Measurements from ENCODE around the gene MAN1A1. TPM values are rescaled to one million over a fixed set of nuclear protein-coding genes. Genes with fewer than 3 reads are reported as not detected.
A peak's percentile ranks its signal among the peaks of the same experiment; 100 is the strongest.

Gene MAN1A1
- total RNA-seq, 4 donors from 2014 or later = 30.0 to 99.0 (median 69.8) TPM

DNA sequence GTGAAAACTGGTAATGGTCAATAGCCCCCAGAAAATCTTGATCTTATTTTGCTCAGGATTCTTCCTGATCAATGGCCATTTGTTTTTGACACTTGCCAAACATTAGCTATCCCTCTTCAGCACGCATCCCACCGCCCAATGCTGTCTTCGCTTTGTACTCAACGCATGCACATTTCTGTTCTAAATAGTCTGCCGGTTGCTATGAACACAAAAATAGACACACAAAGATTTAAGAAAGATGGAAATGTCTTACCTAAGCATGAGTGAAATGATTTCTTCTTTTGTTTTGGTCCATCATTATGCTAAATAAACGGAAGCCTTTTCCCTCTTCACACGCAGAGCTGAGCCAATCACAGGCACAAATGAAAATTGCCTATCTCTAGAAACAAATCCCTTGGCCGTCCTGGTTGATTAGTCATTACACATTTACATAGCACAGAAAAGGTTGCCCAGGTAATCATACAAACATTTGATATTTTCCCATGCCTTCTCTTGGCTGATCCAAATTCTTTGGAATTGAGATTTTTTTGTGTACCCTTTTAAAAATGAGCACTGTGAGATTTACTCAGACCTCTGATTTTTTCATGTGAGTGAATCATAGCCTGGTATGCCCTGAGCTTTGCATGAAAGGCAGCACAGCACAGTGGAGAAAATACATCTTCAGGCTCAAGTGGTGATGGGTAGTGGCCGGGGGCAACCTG, 200.6 kb downstream of the MAN1A1 start:
- intact Hi-C loops (cut with DNase I; ENCODE audit: low total_unique reads) = no loop called here
- H3K27ac ChIP-seq = no peak overlapping the region

DNA sequence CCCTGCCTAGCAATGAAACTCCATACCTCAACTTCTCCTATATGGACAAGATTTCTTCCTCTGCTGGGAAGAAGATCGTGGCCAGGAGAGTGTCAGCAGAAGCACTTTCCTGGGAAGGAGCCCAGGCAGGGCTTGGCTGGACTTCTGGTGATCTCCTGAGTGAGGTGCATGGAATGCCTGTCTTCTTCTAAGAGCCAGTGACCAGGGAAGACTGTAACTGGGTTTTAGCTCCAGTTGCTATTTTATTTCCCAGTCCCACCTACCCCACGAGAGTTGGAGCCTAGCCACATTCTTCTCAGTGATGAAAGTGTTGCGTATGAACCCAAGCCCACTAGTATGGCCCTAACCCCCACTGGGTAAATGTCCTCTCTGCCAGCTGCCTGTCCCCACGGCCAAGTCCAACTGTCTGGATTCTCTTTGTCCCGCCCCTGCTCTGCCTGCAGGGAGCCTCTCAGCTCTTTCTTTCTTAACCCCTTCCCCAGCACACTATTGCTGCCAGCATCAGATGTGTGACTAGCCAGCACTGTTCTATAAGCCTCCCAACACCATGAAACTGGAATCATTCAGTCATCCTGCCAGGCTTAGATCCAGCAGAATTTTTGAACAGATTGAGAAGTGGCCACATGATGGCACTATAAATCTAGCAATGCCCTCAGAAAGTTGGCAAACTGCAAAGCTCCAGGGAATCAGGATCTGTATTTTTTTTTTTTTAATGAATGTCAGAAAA, 201.3 kb downstream of the MAN1A1 start:
- TF ChIP-seq POLR2A (IDR thresholded peaks at IDR 0.05) = no peak
- TF ChIP-seq, protein P1, sequence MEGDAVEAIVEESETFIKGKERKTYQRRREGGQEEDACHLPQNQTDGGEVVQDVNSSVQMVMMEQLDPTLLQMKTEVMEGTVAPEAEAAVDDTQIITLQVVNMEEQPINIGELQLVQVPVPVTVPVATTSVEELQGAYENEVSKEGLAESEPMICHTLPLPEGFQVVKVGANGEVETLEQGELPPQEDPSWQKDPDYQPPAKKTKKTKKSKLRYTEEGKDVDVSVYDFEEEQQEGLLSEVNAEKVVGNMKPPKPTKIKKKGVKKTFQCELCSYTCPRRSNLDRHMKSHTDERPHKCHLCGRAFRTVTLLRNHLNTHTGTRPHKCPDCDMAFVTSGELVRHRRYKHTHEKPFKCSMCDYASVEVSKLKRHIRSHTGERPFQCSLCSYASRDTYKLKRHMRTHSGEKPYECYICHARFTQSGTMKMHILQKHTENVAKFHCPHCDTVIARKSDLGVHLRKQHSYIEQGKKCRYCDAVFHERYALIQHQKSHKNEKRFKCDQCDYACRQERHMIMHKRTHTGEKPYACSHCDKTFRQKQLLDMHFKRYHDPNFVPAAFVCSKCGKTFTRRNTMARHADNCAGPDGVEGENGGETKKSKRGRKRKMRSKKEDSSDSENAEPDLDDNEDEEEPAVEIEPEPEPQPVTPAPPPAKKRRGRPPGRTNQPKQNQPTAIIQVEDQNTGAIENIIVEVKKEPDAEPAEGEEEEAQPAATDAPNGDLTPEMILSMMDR (IDR thresholded peaks at IDR 0.05) = peak; percentile 37 to 47 (median 44)
- Histone ChIP-seq H3K36me3 (no peaks in the 10 kb centered on the region), H3K4me1 (peaks cover 0 to 11% of the 10 kb centered on the region in 2 donors), H3K9me3 (no peaks in the 10 kb centered on the region), H3K27me3 (no peaks in the 10 kb centered on the region), H3K4me3 (no peak overlapping the region), H3K27ac (peak overlapping the region in 1 of 2 donors; percentile 33)
- DNase-seq = peak in 1 of 2 donors; percentile 38
- intact Hi-C loops (cut with DNase I; ENCODE audit: low total_unique reads) = no loop called here

More for the DNA sequence above, 200.6 kb downstream of the MAN1A1 start:
- no peak for DNase-seq
- no peaks in the 10 kb centered on the region for H3K9me3 ChIP-seq
- no peaks in the 10 kb centered on the region for H3K36me3 ChIP-seq
- H3K4me1 ChIP-seq = peaks cover 0 to 11% of the 10 kb centered on the region in 2 donors
- no peaks in the 10 kb centered on the region for H3K27me3 ChIP-seq
- no peak overlapping the region for H3K4me3 ChIP-seq
- TF ChIP-seq, protein P1 (IDR thresholded peaks at IDR 0.05) = no peak

DNA sequence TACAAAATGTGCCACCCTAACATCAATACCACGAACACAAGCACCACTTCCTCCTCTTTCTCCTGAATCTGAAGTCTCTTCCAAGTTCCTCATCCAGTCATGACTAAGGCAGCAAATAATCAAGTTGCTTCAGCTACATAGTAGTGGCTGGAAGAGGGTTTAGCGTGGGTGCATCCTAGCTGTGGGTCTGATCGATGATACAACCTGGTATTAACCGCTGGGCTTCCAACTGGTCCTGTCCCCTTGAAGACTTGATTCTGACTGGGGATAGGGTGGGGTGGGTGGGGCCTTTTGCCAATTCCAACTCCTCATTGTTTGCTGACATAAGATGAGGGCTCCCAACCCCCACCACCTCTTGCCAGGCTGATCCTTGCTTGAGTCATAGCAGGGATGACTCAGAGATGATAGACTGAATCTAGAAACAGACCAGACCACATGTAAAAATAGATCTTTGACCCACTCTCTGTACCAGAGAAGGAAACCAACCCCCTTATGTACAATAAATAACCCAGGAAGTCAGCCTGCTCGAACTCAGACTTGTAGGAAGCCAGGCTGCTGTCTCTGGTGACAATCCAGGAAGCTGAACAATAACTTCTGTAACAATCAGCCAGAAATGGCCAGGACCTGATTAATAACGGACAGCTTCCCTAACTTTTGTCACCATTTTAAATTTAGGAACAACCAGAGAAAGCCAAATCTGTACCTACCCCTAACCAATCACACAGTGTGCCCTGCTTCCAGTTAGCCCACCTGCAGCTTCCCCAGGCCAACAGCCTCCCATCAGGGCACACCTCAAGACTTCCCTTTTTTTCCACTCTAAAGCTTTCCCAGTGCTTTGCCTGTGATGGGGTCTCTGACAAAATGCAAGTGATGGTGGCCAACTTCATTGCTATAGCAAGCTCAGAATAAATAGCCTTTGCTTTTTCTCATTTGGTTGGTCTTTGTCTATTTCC, 202.2 kb downstream of the MAN1A1 start:
- Histone ChIP-seq H3K4me1 (peaks cover 0 to 11% of the 10 kb centered on the region in 2 donors), H3K4me3 (no peak overlapping the region), H3K9me3 (no peaks in the 10 kb centered on the region), H3K36me3 (no peaks in the 10 kb centered on the region), H3K27ac (peak overlapping the region in 1 of 2 donors; percentile 33), H3K27me3 (no peaks in the 10 kb centered on the region)
- DNase-seq = peak; percentile 52 to 63
- TF ChIP-seq POLR2A (IDR thresholded peaks at IDR 0.05) = no peak
- TF ChIP-seq, protein P1 (IDR thresholded peaks at IDR 0.05) = no peak
- intact Hi-C loops (cut with DNase I; ENCODE audit: low total_unique reads) = no loop called here

DNA sequence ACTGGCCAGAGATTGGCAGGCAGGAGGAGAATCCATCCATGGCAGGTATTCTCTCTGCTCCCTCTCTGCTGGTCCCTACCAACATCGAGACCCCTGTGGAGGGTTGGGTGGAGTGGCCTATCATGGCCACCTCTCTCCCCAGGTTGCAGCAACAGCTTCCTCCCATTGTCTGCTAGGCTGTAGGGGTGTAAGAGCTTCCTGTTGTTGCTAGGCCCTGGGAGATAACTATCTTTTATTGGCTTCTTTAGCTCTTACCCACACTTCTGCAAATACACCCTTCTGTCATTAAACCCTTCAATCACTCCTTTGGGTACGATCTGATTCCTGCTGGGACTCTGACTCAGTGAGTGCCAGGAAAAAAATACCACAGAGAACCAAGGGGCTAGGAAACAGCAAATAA, 204.4 kb downstream of the MAN1A1 start:
- no peak overlapping the region for H3K27ac ChIP-seq
- intact Hi-C loops (cut with DNase I; ENCODE audit: low total_unique reads) = no loop called here
- DNase-seq = no peak

More for the DNA sequence above, 204.4 kb downstream of the MAN1A1 start:
- Histone ChIP-seq H3K9me3 (no peaks in the 10 kb centered on the region), H3K4me3 (no peak overlapping the region), H3K4me1 (peaks cover 0 to 11% of the 10 kb centered on the region in 2 donors), H3K27me3 (no peaks in the 10 kb centered on the region), H3K36me3 (no peaks in the 10 kb centered on the region)
- TF ChIP-seq, protein P1 (IDR thresholded peaks at IDR 0.05) = no peak
- TF ChIP-seq POLR2A (IDR thresholded peaks at IDR 0.05) = no peak

All from uterus (tissue), 4 donors.